ENCODE measurements around the gene SLC29A4.

DNA sequence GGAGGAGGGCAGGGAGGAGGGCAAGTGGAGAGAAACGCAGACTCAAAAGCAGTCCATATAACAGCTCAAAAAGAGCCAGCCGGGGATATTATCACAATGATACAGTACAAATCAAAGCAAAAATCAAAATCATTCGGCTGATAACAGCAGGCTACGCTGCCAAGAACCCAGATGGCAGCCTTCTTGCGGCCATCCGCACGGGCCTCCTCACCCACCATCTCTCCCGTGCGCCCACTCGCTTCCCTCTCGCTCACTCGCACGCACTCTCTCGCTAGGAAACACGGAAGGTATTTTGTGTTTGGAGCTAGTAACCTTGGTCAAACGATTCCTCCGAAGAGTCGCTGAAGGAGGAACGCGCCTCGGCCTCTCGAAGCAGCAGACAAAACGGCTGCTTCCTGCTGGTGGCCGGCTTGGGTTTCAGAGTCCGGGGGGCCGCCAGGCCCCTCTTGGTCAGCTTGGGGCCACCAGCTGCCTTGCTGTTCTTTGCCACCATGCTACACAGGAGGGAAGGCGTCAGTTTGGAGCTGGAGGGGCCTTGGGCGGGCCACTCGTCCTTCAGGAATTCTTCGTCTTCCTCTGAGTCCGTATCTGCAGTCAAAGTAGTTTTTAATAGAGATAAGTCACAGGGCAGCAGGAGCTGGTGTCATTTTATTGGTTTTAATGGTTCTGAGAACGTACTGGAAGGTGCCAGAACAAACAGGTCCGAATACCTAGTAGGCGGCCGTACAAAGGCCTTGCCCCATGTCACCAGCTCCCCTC, 68.9 kb downstream of the SLC29A4 start:
- TF ChIP-seq, protein P1, sequence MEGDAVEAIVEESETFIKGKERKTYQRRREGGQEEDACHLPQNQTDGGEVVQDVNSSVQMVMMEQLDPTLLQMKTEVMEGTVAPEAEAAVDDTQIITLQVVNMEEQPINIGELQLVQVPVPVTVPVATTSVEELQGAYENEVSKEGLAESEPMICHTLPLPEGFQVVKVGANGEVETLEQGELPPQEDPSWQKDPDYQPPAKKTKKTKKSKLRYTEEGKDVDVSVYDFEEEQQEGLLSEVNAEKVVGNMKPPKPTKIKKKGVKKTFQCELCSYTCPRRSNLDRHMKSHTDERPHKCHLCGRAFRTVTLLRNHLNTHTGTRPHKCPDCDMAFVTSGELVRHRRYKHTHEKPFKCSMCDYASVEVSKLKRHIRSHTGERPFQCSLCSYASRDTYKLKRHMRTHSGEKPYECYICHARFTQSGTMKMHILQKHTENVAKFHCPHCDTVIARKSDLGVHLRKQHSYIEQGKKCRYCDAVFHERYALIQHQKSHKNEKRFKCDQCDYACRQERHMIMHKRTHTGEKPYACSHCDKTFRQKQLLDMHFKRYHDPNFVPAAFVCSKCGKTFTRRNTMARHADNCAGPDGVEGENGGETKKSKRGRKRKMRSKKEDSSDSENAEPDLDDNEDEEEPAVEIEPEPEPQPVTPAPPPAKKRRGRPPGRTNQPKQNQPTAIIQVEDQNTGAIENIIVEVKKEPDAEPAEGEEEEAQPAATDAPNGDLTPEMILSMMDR (IDR thresholded peaks at IDR 0.05; ENCODE audit: low read length), result no peak
- no peak for TF ChIP-seq EZH2 (IDR thresholded peaks at IDR 0.05; ENCODE audit: borderline replicate concordance, low read length)

Data from OCI-LY1 (cell line).